Left lung (tissue), 10 donors: ENCODE measurements around the gene TBC1D24. TPM values are rescaled to one million over a fixed set of nuclear protein-coding genes. Genes with fewer than 3 reads are reported as not detected.

ENCODE experiments used
- ATAC-seq: fragments of 200-7000 bp; cut with Tn5 transposase; one replicate; pipeline ENCODE4 v1.9.1; 2020; ENCODE audit warnings: moderate library complexity
- DNase-seq, 4 donors: peaks; one replicate each; pipeline ENCODE4 v3.0.0-alpha.2; 2013 to 2020
- H3K27ac ChIP-seq, 2 donors: fragments of 200-600 bp; sonication (generic) in 1 of 2; one replicate each; pipeline versions ENCODE4 v1.5.0 to v1.8.0; 2020 to 2021
- H3K27me3 ChIP-seq, 2 donors: fragments of 200-600 bp; sonication (generic) in 1 of 2; one replicate each; pipeline versions ENCODE4 v1.5.0 to v1.8.0; 2020 to 2021
- H3K36me3 ChIP-seq, 2 donors: fragments of 200-600 bp; sonication (generic) in 1 of 2; one replicate each; pipeline versions ENCODE4 v1.5.0 to v1.8.0; 2020 to 2021
- H3K4me1 ChIP-seq, 2 donors: fragments of 200-600 bp; one replicate each; pipeline ENCODE4 v1.8.0; 2021
- H3K4me3 ChIP-seq, 2 donors: fragments of 200-600 bp; sonication (generic) in 1 of 2; one replicate each; pipeline versions ENCODE4 v1.5.0 to v1.8.0; 2020 to 2021; ENCODE audit warnings: mild to moderate bottlenecking in 1 of 2
- H3K9me3 ChIP-seq, 2 donors: fragments of 200-600 bp; sonication (generic) in 1 of 2; one replicate each; pipeline versions ENCODE4 v1.5.0 to v1.8.0; 2020 to 2021
- CTCF ChIP-seq, 2 donors: fragments of 200-600 bp; sonication (generic) in 1 of 2; IDR thresholded peaks; one replicate each; pipeline versions ENCODE4 v1.5.0 to v1.8.0; 2021; ENCODE audit warnings: antibody characterized with exemption in 2 of 2
- intact Hi-C, 2 donors: fragments of 100-400 bp; cut with DNase I; formaldehyde crosslinking; loops; one replicate each; pipeline versions ENCODE4 v1.11.2 to v1.14.2; 2022
- polyA plus RNA-seq, 6 donors: library from polyadenylated mRNA; unstranded; fragments of 120-200 nt; gene quantifications; one replicate each; pipeline ENCODE4 v1.2.1, GENCODE V29; 2013; ENCODE audit not compliant: insufficient read length in 6 of 6
- total RNA-seq, 2 donors: library from RNA; stranded (reverse); fragmentation: NEBNext Ultra II Directional; extraction: Animal tissue kit (Norgen Biotek cat#: 25700); gene quantifications; one replicate each; pipeline ENCODE4 v1.2.1, GENCODE V29; 2021
- donor health status: DM: no; HTN: yes; CAD: no.
- donor health status: DM: no; HTN: no; CAD: no.

TBC1D24 gene
- total and polyA plus RNA-seq, 8 donors: 14.2 to 41.4 (median 17.9) TPM

GRCh38 chr16:2428051-2428783 is 46.7 kb upstream of the TBC1D24 start:
- DNase-seq (peak in 2 of 4 donors; percentile 28 to 47), ATAC-seq (peak; percentile 59)
- no peak for TF ChIP-seq CTCF (IDR thresholded peaks at IDR 0.05)
- Histone ChIP-seq H3K27ac (peak overlapping the region in 1 of 2 donors; percentile 64), H3K4me3 (peak overlapping the region; percentile 91 to 95), H3K9me3 (no peaks in the 10 kb centered on the region), H3K36me3 (peaks cover 0 to 11% of the 10 kb centered on the region in 2 donors), H3K4me1 (peaks cover 0 to 24% of the 10 kb centered on the region in 2 donors), H3K27me3 (no peaks in the 10 kb centered on the region)
- intact Hi-C loops: no loop called here

- Histone ChIP-seq H3K36me3 (peaks cover 0 to 16% of the 10 kb centered on the region in 2 donors), H3K27ac (peak overlapping the region; percentile 64 to 70), H3K4me1 (peaks cover 0 to 24% of the 10 kb centered on the region in 2 donors), H3K27me3 (no peaks in the 10 kb centered on the region), H3K4me3 (peak overlapping the region; percentile 91 to 95), H3K9me3 (no peaks in the 10 kb centered on the region)
- DNase-seq (no peak), ATAC-seq (peak; percentile 54)
- TF ChIP-seq CTCF (IDR thresholded peaks at IDR 0.05): no peak
- intact Hi-C loops: no loop called here
Observed at GRCh38 chr16:2428784-2429033, 46.2 kb upstream of the TBC1D24 start.

GRCh38 chr16:2429034-2429770 is 45.7 kb upstream of the TBC1D24 start, which contains the start of gene CCNF:
Gene CCNF, plus strand, starts transcription at chr16:2429447. Its CDS starts 35 bp downstream, at chr16:2429482.
- TF ChIP-seq CTCF (IDR thresholded peaks at IDR 0.05): peak in 1 of 2 donors; percentile 18
- H3K9me3 ChIP-seq: no peaks in the 10 kb centered on the region
- peak within 1 kb of the TSS; percentile 64 to 70 for H3K27ac ChIP-seq
- peaks cover 0 to 24% of the 10 kb centered on the region in 2 donors for H3K4me1 ChIP-seq
- H3K4me3 ChIP-seq: peak within 1 kb of the TSS; percentile 91 to 95
- H3K36me3 ChIP-seq: peaks cover 0 to 21% of the 10 kb centered on the region in 2 donors
- H3K27me3 ChIP-seq: no peaks in the 10 kb centered on the region
- peak; percentile 98 for ATAC-seq
- DNase-seq: peak; percentile 96 to 99 (median 98)
- intact Hi-C loops: no loop called here

GRCh38 chr16:2429771-2430663 is 44.9 kb upstream of the TBC1D24 start:
- intact Hi-C loops: no loop called here
- H3K4me1 ChIP-seq: peaks cover 0 to 24% of the 10 kb centered on the region in 2 donors

More at GRCh38 chr16:2429771-2430663, 44.9 kb upstream of the TBC1D24 start:
- peak overlapping the region in 1 of 2 donors; percentile 45 for H3K27ac ChIP-seq
- H3K27me3 ChIP-seq: no peaks in the 10 kb centered on the region
- DNase-seq (peak in 2 of 4 donors; percentile 11 to 37), ATAC-seq (peak; percentile 3)
- peak in 1 of 2 donors; percentile 2 for TF ChIP-seq CTCF (IDR thresholded peaks at IDR 0.05)
- no peaks in the 10 kb centered on the region for H3K9me3 ChIP-seq
- peak overlapping the region; percentile 88 to 95 for H3K4me3 ChIP-seq
- H3K36me3 ChIP-seq: peaks cover 0 to 23% of the 10 kb centered on the region in 2 donors
